Measurements from ENCODE around the gene SLC38A10. TPM values are rescaled to one million over a fixed set of nuclear protein-coding genes. Genes with fewer than 3 reads are reported as not detected.

SLC38A10 gene
- total RNA-seq, 1 donor from 2014 or later: 120 TPM

GRCh38 chr17:81261582-81262336, 33.3 kb downstream of the SLC38A10 start:
- Mint-ChIP-seq H3K36me3 (ENCODE audit: unreplicated experiment) (peaks cover 24% of the 10 kb centered on the region), H3K27ac (ENCODE audit: unreplicated experiment) (no peak overlapping the region), H3K4me1 (ENCODE audit: unreplicated experiment) (no peaks in the 10 kb centered on the region), H3K4me3 (ENCODE audit: unreplicated experiment) (no peak overlapping the region), H3K27me3 (ENCODE audit: unreplicated experiment) (no peaks in the 10 kb centered on the region), H3K9me3 (ENCODE audit: unreplicated experiment) (no peaks in the 10 kb centered on the region)
- no peak for DNase-seq (ENCODE audit: extremely low spot score, unreplicated experiment)
- no peak for TF ChIP-seq CTCF (IDR thresholded peaks at IDR 0.05)

DNA sequence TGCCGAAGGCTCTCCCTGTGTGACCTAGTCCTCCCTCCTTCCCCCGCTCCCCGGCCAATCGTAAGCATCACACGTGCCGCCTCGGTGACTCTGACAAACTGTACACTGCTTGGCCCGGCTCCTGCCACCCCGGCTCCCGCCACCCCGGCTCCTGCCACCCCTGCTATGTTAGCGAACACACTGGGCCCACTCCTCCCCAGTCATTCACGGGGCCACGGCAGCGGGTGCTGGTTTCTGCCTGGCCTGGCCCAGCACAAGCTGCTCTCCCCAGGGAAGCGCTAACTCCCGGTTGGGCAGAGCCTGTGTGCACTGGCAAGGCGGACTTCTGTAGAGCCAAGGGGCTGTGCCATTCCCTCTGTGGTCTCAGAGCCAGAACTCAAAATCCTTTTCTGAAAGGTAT, 34.0 kb downstream of the SLC38A10 start:
- Mint-ChIP-seq H3K27ac (ENCODE audit: unreplicated experiment) (no peak overlapping the region), H3K27me3 (ENCODE audit: unreplicated experiment) (no peaks in the 10 kb centered on the region), H3K9me3 (ENCODE audit: unreplicated experiment) (no peaks in the 10 kb centered on the region), H3K36me3 (ENCODE audit: unreplicated experiment) (peaks cover 23% of the 10 kb centered on the region), H3K4me3 (ENCODE audit: unreplicated experiment) (no peak overlapping the region), H3K4me1 (ENCODE audit: unreplicated experiment) (no peaks in the 10 kb centered on the region)
- no peak for TF ChIP-seq CTCF (IDR thresholded peaks at IDR 0.05)
- DNase-seq (ENCODE audit: extremely low spot score, unreplicated experiment): no peak

GRCh38 chr17:81260641-81261040, 34.5 kb downstream of the SLC38A10 start:
- H3K4me1 Mint-ChIP-seq (ENCODE audit: unreplicated experiment): peaks cover 2% of the 10 kb centered on the region
- H3K27ac Mint-ChIP-seq (ENCODE audit: unreplicated experiment): no peak overlapping the region
- DNase-seq (ENCODE audit: extremely low spot score, unreplicated experiment): no peak
- peaks cover 19% of the 10 kb centered on the region for H3K36me3 Mint-ChIP-seq (ENCODE audit: unreplicated experiment)
- no peak for TF ChIP-seq CTCF (IDR thresholded peaks at IDR 0.05)
- H3K9me3 Mint-ChIP-seq (ENCODE audit: unreplicated experiment): no peaks in the 10 kb centered on the region
- H3K4me3 Mint-ChIP-seq (ENCODE audit: unreplicated experiment): no peak overlapping the region
- H3K27me3 Mint-ChIP-seq (ENCODE audit: unreplicated experiment): no peaks in the 10 kb centered on the region

- TF ChIP-seq CTCF (IDR thresholded peaks at IDR 0.05): no peak
- Mint-ChIP-seq H3K4me3 (ENCODE audit: unreplicated experiment) (no peak overlapping the region), H3K27ac (ENCODE audit: unreplicated experiment) (no peak overlapping the region), H3K36me3 (ENCODE audit: unreplicated experiment) (peaks cover 15% of the 10 kb centered on the region), H3K9me3 (ENCODE audit: unreplicated experiment) (no peaks in the 10 kb centered on the region), H3K27me3 (ENCODE audit: unreplicated experiment) (no peaks in the 10 kb centered on the region), H3K4me1 (ENCODE audit: unreplicated experiment) (peaks cover 5% of the 10 kb centered on the region)
- DNase-seq (ENCODE audit: extremely low spot score, unreplicated experiment): no peak
Observed at GRCh38 chr17:81260171-81260570, 34.9 kb downstream of the SLC38A10 start.

DNA sequence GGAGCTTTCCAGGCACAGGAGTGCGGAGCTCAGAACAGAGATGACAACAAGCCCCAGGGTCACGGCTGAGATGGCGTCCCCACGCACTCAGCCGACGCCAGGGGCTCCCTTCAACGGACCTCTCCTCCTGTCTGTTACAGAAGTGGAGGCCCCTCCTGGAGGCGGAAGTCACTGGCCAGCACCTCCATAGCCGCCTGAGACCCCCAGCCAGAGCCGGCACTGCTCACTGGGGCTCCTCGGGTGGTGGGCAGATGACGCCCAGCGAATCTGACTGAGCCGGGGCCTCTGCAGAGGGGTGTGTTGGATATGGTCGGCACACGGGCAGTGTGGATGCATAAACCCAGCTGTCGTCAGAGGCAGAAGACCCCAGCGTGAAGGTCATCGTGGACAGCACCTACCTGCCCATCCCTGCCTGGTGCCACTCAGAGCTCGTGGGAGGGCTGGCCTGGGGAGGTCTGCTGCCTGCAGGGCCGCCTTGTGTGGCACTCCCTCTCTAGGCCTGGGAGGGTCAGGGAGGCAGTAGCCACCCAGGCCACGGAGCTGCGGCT, 36.0 kb downstream of the SLC38A10 start:
- no peak overlapping the region for H3K4me3 Mint-ChIP-seq (ENCODE audit: unreplicated experiment)
- H3K27me3 Mint-ChIP-seq (ENCODE audit: unreplicated experiment): no peaks in the 10 kb centered on the region
- H3K36me3 Mint-ChIP-seq (ENCODE audit: unreplicated experiment): peaks cover 12% of the 10 kb centered on the region
- H3K27ac Mint-ChIP-seq (ENCODE audit: unreplicated experiment): no peak overlapping the region
- H3K4me1 Mint-ChIP-seq (ENCODE audit: unreplicated experiment): peaks cover 13% of the 10 kb centered on the region
- TF ChIP-seq CTCF (IDR thresholded peaks at IDR 0.05): no peak
- no peak for DNase-seq (ENCODE audit: extremely low spot score, unreplicated experiment)
- no peaks in the 10 kb centered on the region for H3K9me3 Mint-ChIP-seq (ENCODE audit: unreplicated experiment)

All from osteocyte (in vitro differentiated cells).